Neural crest cell (in vitro differentiated cells): ENCODE measurements around the gene FRMD3. TPM values are rescaled to one million over a fixed set of nuclear protein-coding genes. Genes with fewer than 3 reads are reported as not detected.
A peak's percentile ranks its signal among the peaks of the same experiment; 100 is the strongest.

ENCODE experiments used
- DNase-seq: peaks from one replicate; pipeline ENCODE4 v3.0.0; 2021; ENCODE audit warnings: low read depth, mixed read lengths, low spot score
- H3K27ac Mint-ChIP-seq: one replicate; pipeline ENCODE4 v1.8.0; 2021; ENCODE audit warnings: mild to moderate bottlenecking, mixed read lengths; ENCODE audit not compliant: unreplicated experiment
- H3K27me3 Mint-ChIP-seq: 2 replicates; pipeline ENCODE4 v1.8.0; 2021; ENCODE audit warnings: low read depth, mild to moderate bottlenecking, mixed read lengths
- H3K36me3 Mint-ChIP-seq: 2 replicates; pipeline ENCODE4 v1.8.0; 2021; ENCODE audit warnings: low read depth, mild to moderate bottlenecking, mixed read lengths
- H3K4me1 Mint-ChIP-seq: 2 replicates; pipeline ENCODE4 v1.8.0; 2021; ENCODE audit warnings: mixed read lengths
- H3K4me3 Mint-ChIP-seq: one replicate; pipeline ENCODE4 v1.8.0; 2021; ENCODE audit warnings: mild to moderate bottlenecking, mixed read lengths
- H3K9me3 Mint-ChIP-seq: 2 replicates; pipeline ENCODE4 v1.8.0; 2021; ENCODE audit warnings: mixed read lengths
- total RNA-seq: library from RNA; stranded (reverse); gene quantifications from 2 replicates; pipeline ENCODE4 v1.2.1, GENCODE V29; 2021
- TF ChIP-seq, protein P1 (sequence below): fragments of 200-600 bp; sonication (generic); conservative IDR thresholded peaks from 2 replicates; pipeline ENCODE4 v1.5.0; 2021; ENCODE audit warnings: antibody characterized with exemption, mild to moderate bottlenecking

FRMD3 gene
- total RNA-seq, 1 donor from 2014 or later = 2.3 TPM

GRCh38 chr9:83472221-83472665 is 66.0 kb downstream of the FRMD3 start:
- Mint-ChIP-seq H3K36me3 (no peaks in the 10 kb centered on the region), H3K27me3 (no peaks in the 10 kb centered on the region), H3K27ac (peak overlapping the region; percentile 59), H3K4me3 (no peak overlapping the region), H3K4me1 (peaks cover 4% of the 10 kb centered on the region), H3K9me3 (peaks cover 5% of the 10 kb centered on the region)
- TF ChIP-seq, protein P1, sequence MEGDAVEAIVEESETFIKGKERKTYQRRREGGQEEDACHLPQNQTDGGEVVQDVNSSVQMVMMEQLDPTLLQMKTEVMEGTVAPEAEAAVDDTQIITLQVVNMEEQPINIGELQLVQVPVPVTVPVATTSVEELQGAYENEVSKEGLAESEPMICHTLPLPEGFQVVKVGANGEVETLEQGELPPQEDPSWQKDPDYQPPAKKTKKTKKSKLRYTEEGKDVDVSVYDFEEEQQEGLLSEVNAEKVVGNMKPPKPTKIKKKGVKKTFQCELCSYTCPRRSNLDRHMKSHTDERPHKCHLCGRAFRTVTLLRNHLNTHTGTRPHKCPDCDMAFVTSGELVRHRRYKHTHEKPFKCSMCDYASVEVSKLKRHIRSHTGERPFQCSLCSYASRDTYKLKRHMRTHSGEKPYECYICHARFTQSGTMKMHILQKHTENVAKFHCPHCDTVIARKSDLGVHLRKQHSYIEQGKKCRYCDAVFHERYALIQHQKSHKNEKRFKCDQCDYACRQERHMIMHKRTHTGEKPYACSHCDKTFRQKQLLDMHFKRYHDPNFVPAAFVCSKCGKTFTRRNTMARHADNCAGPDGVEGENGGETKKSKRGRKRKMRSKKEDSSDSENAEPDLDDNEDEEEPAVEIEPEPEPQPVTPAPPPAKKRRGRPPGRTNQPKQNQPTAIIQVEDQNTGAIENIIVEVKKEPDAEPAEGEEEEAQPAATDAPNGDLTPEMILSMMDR = no peak
- no peak for DNase-seq

DNA sequence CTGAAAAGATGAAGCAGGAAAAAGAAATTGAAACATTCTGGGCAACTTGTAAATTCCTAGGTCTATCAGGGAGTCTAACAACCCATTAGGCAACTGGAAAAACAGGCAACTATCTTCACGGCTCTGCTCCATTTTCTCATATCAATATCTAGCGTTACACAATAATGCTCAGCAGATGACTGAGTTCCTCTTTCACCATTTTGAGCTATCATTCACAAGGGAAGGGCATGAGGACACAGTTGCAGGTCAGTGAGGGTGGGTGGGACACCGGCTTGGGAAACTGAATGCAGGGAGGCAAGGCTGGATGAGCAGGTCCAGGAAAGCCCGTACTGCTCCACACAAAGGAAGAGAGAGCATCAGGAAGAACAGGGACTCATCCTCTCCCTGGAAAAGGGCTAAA is 67.0 kb downstream of the FRMD3 start:
- H3K4me1 Mint-ChIP-seq = peaks cover 4% of the 10 kb centered on the region
- H3K9me3 Mint-ChIP-seq = peaks cover 3% of the 10 kb centered on the region
- TF ChIP-seq, protein P1 = no peak
- H3K27ac Mint-ChIP-seq = no peak overlapping the region
- no peak overlapping the region for H3K4me3 Mint-ChIP-seq
- DNase-seq = no peak
- no peaks in the 10 kb centered on the region for H3K36me3 Mint-ChIP-seq
- H3K27me3 Mint-ChIP-seq = no peaks in the 10 kb centered on the region

DNA sequence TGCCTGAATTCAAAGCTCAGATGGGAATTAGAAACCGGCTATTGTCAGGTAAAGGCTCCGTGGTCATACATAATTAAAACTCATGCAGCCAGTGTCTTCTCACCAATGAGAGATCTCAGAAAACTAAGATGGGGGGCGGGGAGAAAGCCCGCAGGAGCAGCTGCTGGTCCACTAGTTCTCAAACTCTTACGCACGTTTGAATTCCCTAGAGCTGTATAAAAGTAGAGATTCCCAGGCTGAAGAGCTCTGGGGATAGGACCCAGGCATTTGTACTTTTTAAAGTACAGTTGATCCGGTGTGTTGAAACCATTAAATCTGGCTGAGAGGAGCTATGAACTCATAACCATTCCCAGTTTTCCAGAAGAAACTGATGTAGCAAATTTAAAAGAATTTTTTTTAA is 68.5 kb downstream of the FRMD3 start:
- no peak overlapping the region for H3K27ac Mint-ChIP-seq
- TF ChIP-seq, protein P1 = no peak
- no peaks in the 10 kb centered on the region for H3K9me3 Mint-ChIP-seq
- no peak for DNase-seq
- no peaks in the 10 kb centered on the region for H3K27me3 Mint-ChIP-seq
- H3K4me3 Mint-ChIP-seq = no peak overlapping the region
- H3K4me1 Mint-ChIP-seq = peaks cover 4% of the 10 kb centered on the region
- no peaks in the 10 kb centered on the region for H3K36me3 Mint-ChIP-seq

GRCh38 chr9:83468821-83469220 is 69.4 kb downstream of the FRMD3 start:
- Mint-ChIP-seq H3K4me3 (no peak overlapping the region), H3K4me1 (peaks cover 9% of the 10 kb centered on the region), H3K36me3 (no peaks in the 10 kb centered on the region), H3K9me3 (no peaks in the 10 kb centered on the region), H3K27ac (no peak overlapping the region), H3K27me3 (no peaks in the 10 kb centered on the region)
- TF ChIP-seq, protein P1 = no peak
- no peak for DNase-seq

DNA sequence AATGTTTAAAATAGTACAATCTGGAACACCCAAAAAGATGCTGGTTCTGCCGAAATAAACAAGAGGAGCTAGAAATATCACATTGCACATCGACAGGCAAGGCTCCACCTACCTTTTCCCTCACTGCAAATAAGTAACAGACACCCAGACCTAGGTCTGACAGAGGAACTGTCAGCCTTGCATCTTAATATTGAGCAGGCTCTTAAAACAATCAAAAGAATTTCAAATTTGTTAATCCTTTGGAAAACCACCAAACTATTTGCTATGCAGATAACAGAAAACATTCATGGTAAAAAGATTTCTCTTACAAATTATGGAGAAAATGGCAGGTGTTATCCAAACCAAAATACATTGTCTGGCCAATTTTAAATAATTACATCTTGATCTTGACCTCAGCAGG is 71.3 kb downstream of the FRMD3 start:
- H3K36me3 Mint-ChIP-seq = no peaks in the 10 kb centered on the region
- peaks cover 10% of the 10 kb centered on the region for H3K4me1 Mint-ChIP-seq
- no peak overlapping the region for H3K4me3 Mint-ChIP-seq
- TF ChIP-seq, protein P1 = no peak
- H3K27ac Mint-ChIP-seq = no peak overlapping the region
- no peak for DNase-seq
- no peaks in the 10 kb centered on the region for H3K9me3 Mint-ChIP-seq
- no peaks in the 10 kb centered on the region for H3K27me3 Mint-ChIP-seq

DNA sequence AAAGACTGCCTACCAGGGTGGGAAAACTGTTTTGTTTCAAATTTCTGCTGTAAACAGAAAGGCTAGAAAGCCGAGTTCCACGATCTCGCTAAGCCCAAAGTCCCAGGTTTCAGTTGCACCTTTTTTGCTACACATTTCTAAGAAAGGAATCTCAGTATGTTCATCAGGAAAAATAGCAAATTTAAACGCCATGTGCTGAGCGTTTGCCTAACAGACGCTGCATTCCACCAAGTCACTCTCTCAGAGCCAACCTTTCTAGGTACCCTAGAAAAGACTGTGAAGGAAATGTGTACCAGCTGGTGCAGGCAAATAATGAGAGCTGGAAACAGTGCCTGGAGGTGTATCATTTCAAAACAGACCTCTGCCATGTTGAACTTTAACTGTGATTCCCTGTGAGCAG is 71.8 kb downstream of the FRMD3 start:
- no peaks in the 10 kb centered on the region for H3K36me3 Mint-ChIP-seq
- H3K9me3 Mint-ChIP-seq = peaks cover under 1% of the 10 kb centered on the region
- no peak for DNase-seq
- TF ChIP-seq, protein P1 = no peak
- H3K27me3 Mint-ChIP-seq = no peaks in the 10 kb centered on the region
- no peak overlapping the region for H3K4me3 Mint-ChIP-seq
- peaks cover 10% of the 10 kb centered on the region for H3K4me1 Mint-ChIP-seq
- no peak overlapping the region for H3K27ac Mint-ChIP-seq
